GM21529 (cell line): ENCODE data around the gene SUV39H2.
"Not testable (repeated sequence)": the region's sequence is repeated elsewhere in the genome, so short reads cannot be mapped to it uniquely, and the experiment has no call there.

Source experiments
- ATAC-seq: cut with Tn5 transposase; IDR thresholded peaks from one replicate; pipeline ENCODE4 v1.9.1; 2021; ENCODE audit not compliant: unreplicated experiment

SUV39H2 gene, protein sequence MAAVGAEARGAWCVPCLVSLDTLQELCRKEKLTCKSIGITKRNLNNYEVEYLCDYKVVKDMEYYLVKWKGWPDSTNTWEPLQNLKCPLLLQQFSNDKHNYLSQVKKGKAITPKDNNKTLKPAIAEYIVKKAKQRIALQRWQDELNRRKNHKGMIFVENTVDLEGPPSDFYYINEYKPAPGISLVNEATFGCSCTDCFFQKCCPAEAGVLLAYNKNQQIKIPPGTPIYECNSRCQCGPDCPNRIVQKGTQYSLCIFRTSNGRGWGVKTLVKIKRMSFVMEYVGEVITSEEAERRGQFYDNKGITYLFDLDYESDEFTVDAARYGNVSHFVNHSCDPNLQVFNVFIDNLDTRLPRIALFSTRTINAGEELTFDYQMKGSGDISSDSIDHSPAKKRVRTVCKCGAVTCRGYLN

DNA sequence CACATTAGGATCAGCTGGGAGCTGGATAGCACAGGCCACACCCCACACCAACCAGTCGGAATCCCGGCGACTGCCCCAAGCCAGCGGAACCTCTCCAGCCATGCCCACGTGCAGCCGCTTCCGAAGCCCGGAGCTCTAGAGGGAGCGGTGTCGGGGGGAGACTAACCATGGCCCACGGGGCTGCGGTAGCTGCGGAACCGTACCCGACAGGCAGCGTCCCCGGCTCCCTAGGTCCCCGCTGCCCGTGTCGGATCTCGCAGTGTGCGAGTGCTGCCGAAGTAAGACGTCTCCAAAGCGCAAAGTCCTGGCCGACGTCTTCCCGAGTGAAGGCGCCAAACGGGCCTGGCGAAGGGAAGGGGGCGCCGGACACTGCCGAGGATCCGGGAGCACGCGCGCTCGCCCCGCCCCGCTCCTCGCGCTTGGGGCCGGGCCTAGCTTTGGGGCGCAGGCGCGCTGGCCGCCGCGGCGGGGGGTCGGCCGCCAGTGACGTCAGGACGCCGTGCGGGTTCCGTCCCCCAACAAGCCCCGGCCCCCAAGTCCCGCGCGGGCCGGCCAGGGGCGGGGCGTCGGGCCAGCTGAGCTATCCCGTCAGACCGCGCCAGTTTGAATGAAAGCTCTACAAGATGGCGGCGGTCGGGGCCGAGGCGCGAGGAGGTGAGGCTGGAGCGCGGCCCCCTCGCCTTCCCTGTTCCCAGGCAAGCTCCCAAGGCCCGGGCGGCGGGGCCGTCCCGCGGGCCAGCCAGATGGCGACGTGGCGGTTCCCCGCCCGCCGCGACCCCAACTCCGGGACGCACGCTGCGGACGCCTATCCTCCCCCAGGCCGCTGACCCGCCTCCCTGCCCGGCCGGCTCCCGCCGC lies at the start of gene SUV39H2:
Gene SUV39H2 (plus strand): TSS at position 601 of the 858 bp plus-strand sequence. CDS start 23 bp downstream, at position 624.
- peak; percentile 87 for ATAC-seq

DNA sequence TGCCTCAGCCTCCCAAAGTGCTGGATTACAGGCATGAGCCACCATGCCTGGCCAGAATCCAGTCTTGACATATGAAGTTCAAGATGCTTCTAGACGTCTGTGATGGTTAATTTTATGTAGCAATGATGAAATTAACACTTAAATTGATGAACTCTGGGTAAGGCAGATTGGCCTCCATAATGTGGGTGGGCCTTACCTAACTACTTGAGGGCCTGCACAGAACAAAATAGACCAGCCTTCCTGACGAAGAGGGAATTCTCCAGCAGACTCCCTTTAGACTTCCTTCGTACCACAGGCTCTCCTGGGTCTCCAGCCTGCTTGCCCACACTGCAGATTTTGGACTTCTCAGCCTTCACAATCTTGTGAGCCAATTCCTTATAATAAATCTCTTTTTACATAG lies 45.6 kb upstream of the SUV39H2 start:
- no peak for ATAC-seq

- ATAC-seq, result no peak
Observed at GRCh38 chr10:14836208-14836607, 42.5 kb upstream of the SUV39H2 start.

- ATAC-seq, result no peak
Observed at GRCh38 chr10:14837003-14837756, 41.5 kb upstream of the SUV39H2 start.

DNA sequence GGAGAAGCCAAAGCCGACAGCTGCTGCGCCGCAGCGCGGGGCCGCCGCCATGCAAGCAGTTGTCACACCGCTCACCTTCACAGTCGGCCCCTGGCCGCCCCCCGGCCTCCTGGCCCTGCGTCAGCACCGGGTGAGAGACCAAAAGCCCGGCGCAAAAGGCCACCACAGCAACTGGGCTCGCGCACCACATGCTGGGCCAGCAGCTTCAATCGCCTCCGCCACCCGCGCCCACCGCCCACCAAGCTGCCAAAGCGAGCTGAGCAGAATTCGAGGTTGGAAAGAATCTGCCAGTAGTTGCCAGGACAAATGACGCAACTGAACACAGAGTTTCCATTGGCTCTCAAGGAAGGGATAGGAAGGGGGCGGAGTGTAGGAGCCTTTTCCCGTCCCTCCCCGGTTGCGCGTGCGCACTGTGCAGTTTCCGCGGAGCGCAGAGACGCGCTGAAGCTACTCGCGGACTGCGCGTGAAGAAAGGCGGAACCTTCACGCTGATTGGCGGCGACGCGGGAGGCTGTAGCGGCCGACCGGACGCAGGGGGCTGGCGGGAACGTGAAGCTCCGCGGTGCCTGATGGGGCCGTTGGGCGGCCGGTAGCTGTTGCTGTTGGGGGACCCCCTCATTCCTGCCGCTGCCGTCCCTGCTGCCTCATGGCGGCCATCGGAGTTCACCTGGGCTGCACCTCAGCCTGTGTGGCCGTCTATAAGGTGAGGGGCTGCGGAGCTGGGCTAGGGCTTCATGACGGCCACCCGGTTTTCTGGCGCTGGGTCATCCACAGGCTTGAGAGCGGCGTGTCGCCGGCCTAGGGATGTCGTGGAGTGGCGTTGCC lies 40.7 kb upstream of the SUV39H2 start, which contains the start of the genes CDNF, HSPA14 and MSANTD7:
Gene CDNF (minus strand): TSS at position 281 of the 825 bp plus-strand sequence. CDS start 91 bp downstream, at position 190.
Gene HSPA14 (plus strand): TSS at position 550 of the 825 bp plus-strand sequence. CDS start 97 bp downstream, at position 647.
Gene MSANTD7 (plus strand): TSS at position 550 of the 825 bp plus-strand sequence. CDS start 3,979 bp downstream, outside the sequence.
- ATAC-seq, result peak; percentile 91

- peak; percentile 6 for ATAC-seq
Observed at GRCh38 chr10:14838582-14839304, 39.9 kb upstream of the SUV39H2 start.

DNA sequence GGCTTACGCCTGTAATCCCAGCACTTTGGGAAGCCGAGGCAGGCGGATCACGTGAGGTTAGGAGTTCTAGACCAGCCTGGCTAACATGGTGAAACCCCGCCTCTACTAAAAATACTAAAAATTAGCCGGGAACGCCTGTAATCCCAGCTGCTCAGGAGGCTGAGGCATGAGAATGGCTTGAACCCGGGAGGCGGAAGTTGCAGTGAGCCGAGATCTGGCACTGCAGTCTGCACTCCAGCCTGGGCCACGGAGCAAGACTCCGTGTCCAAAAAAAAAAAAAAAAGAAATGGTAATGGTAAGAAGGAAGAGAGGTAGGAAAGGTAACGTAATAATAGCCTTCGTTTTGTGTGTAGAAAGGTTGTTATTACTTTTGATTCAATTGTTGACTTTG lies 39.4 kb upstream of the SUV39H2 start:
- ATAC-seq, result no peak

DNA sequence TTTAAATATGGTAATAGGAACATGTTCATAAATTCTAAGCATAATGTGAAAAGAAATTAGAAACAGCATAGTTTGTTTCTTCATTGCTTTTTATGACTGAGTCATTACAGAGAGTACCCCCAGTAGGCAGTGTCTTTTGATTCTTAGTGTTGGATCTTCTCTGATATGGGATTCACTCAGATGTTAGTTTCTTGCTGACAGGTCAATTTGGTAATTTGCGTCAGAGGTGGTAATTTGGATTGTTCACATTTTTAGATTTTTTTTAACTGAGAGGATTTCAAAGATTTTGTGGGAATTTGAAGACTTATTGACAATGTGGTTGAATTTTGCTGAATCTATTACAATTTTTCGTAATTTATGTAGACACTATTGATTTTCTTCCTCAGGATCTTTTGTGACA lies 38.5 kb upstream of the SUV39H2 start:
- no peak for ATAC-seq

GRCh38 chr10:14843327-14843988 lies 35.2 kb upstream of the SUV39H2 start:
- ATAC-seq, result no peak

- no peak for ATAC-seq
Observed at GRCh38 chr10:14844948-14845347, 33.7 kb upstream of the SUV39H2 start.

DNA sequence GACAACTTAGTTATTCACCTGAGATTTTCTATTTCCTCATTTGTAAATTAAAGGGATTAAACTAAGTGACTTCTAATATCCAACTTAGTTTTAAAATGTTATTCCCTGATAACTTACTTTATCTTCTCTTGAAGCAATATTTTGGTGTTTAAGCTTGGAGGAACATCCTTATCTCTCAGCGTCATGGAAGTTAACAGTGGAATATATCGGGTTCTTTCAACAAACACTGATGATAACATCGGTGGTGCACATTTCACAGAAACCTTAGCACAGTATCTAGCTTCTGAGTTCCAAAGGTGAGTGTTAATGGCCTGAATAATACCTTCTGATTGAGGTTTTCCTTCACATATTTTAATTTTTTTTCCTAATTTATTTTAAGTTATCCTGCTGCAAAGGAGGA lies 26.4 kb upstream of the SUV39H2 start:
- ATAC-seq, result no peak

- ATAC-seq, result no peak
Observed at GRCh38 chr10:14855453-14855852, 23.2 kb upstream of the SUV39H2 start.

DNA sequence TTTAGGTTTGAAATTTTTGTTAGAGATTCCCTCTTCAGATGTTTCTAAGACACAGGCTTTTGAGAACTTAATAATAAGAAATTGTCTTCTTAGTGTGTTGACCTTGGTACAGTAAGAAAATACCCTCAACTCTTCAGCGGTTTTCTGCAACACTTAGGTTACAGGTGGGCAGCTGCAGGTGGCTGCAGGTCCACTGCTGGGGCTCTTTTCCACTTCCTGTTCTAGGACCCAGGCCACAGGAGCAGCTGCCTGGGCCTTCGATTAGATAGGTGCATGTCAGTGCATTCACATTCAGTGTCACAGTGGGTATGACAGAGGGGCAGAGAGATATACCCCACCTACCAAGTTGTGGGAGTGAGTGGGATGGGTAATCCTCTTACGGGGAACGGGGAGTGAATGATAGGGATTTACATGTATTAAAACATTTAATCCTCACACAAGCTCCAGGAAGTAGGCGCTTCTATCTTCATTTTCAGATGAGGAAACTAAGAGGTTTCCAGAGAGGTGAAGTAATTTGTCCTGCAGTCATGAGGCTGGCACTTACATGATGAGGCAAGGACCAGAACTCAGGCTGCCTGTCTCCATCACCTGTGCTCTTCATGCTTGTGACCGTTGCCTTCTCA lies 20.2 kb upstream of the SUV39H2 start:
- no peak for ATAC-seq

DNA sequence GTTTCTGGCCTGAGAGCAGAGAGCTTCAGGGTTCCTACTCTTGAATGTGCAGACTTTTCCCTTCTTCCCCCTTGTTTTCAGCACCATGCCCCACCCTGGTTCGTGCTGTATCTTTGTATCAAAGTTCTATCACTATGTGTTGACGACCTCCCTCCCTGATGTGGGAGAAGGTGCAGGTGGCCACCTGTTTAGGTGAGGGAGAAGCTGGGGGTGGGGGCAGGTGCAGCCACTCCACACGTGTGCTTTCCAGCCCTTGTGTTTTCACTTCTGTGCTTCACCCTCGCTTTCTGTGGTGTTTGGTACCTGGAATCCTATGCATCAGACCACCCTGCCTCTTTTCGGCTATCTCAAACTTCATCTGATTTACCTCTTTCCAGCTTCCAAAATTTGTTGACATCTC lies 19.6 kb upstream of the SUV39H2 start:
- no peak for ATAC-seq

GRCh38 chr10:14859775-14860174 lies 18.9 kb upstream of the SUV39H2 start:
- no peak for ATAC-seq

DNA sequence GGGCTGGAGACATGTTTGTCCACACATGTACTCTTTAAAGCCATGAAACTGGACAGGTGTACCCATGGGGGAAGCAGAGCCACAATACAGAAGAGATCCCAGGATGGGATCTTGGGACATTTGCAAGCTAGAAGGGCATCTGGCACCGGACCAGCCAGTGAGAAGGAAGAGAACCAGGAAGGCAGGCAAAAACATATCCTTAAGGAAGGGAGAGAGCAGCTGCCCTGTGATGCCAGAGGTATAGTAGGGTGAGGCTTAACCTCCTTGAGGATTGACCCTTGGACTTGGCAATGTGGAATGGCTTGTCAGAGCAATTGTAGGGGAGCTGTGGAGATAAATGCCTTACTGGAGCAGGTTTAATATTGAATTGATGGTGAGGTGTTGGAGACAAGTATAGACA lies 17.9 kb upstream of the SUV39H2 start:
- ATAC-seq, result no peak

DNA sequence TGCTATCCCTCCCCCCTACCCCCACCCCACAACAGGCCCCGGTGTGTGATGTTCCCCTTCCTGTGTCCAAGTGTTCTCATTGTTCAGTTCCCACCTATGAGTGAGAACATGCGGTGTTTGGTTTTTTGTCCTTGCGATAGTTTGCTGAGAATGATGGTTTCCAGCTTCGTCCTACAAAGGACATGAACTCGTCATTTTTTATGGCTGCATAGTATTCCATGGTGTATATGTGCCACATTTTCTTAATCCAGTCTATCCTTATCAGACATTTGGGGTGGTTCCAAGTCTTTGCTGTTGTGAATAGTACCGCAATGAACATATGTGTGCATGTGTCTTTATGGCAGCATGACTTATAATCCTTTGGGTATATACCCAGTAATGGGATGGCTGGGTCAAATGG lies 14.2 kb upstream of the SUV39H2 start:
- not testable (repeated sequence) for ATAC-seq

DNA sequence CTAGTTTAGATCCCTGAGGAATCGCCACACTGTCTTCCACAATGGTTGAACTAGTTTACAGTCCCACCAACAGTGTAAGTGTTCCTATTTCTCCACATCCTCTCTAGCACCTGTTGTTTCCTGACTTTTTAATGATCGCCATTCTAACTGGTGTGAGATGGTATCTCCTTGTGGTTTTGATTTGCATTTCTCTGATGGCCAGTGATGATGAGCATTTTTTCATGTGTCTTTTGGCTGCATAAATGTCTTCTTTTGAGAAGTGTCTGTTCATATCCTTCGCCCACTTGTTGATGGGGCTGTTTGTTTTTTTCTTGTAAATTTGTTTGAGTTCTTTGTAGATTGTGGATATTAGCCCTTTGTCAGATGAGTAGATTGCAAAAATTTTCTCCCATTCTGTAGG lies 13.8 kb upstream of the SUV39H2 start:
- ATAC-seq, result not testable (repeated sequence)
